Heart right ventricle (tissue), 16 donors: ENCODE measurements around the gene FAM120B. TPM values are rescaled to one million over a fixed set of nuclear protein-coding genes. Genes with fewer than 3 reads are reported as not detected.

Experiments used
- ATAC-seq, 8 donors: fragments of 200-7000 bp; cut with Tn5 transposase; one replicate each; pipeline ENCODE4 v1.9.1; 2020; ENCODE audit warnings: mild to moderate bottlenecking in 8 of 8, moderate library complexity in 8 of 8, moderate number of reproducible peaks in 1 of 8
- DNase-seq, 2 donors: peaks; one replicate each; pipeline ENCODE4 v3.0.0-alpha.2; 2020
- H3K27ac ChIP-seq, 10 donors: fragments of 200-600 bp; sonication (generic) in 2 of 10; one replicate each; pipeline versions ENCODE4 v1.5.0 to v1.8.0; 2020 to 2022; ENCODE audit warnings: mild to moderate bottlenecking in 3 of 10
- H3K27me3 ChIP-seq, 7 donors: fragments of 200-600 bp; one replicate each; pipeline ENCODE4 v1.8.0; 2021 to 2022; ENCODE audit warnings: mild to moderate bottlenecking in 2 of 7
- H3K36me3 ChIP-seq, 9 donors: fragments of 200-600 bp; sonication (generic) in 1 of 9; one replicate each; pipeline versions ENCODE4 v1.5.0 to v1.8.0; 2020 to 2022; ENCODE audit warnings: mild to moderate bottlenecking in 2 of 9
- H3K4me1 ChIP-seq, 9 donors: fragments of 200-600 bp; sonication (generic) in 1 of 9; one replicate each; pipeline versions ENCODE4 v1.5.0 to v1.8.0; 2020 to 2022; ENCODE audit warnings: mild to moderate bottlenecking in 4 of 9
- H3K4me3 ChIP-seq, 10 donors: fragments of 200-600 bp; sonication (generic) in 2 of 10; one replicate each; pipeline versions ENCODE4 v1.5.0 to v1.8.0; 2020 to 2022; ENCODE audit warnings: mild to moderate bottlenecking in 7 of 10, moderate library complexity in 2 of 10
- H3K9me3 ChIP-seq, 11 donors: fragments of 200-600 bp in 10 of 11; sonication (generic) in 2 of 11; one replicate each; pipeline versions ENCODE4 v1.5.0 to v1.8.0; 2013 to 2022; ENCODE audit warnings: mild to moderate bottlenecking in 2 of 11, control low read depth in 1 of 11, moderate library complexity in 1 of 11
- CTCF ChIP-seq, 9 donors: fragments of 200-600 bp; sonication (generic) in 2 of 9; IDR thresholded peaks; one replicate each; pipeline versions ENCODE4 v1.5.0 to v1.8.0; 2021 to 2022; ENCODE audit warnings: antibody characterized with exemption in 9 of 9, mild to moderate bottlenecking in 5 of 9, moderate library complexity in 1 of 9
- WGBS, 2 donors: extraction: QIAGEN DNeasy Blood & Tissue Kit; methylation state at CpG; one replicate each; pipeline ENCODE4 v1.1.7; 2013; ENCODE audit warnings: inconsistent platforms in 1 of 2; 5-methylcytosine and 5-hydroxymethylcytosine counted together
- intact Hi-C, 10 donors: fragments of 100-400 bp; cut with DNase I; formaldehyde crosslinking; loops; one replicate each; pipeline versions ENCODE4 v1.11.1 to v1.14.2; 2022
- polyA plus RNA-seq, 2 donors: library from polyadenylated mRNA; stranded (reverse); fragments of 200-250 nt; gene quantifications; one replicate each; pipeline ENCODE4 v1.2.3, GENCODE V29; 2013
- total RNA-seq, 10 donors: library from RNA; stranded (reverse); fragmentation: NEBNext Ultra II Directional in 3 of 10; extraction: Animal tissue kit (Norgen Biotek cat#: 25700) in 3 of 10; gene quantifications; one replicate each; pipeline versions ENCODE4 v1.2.1 to v1.2.4, GENCODE V29; 2021 to 2023
- donor health status: Arrhythmogenic right ventricular cardiomyopathy.
- donor health status: ischemic (EF 13 %, LVEDD 7.1; RV severe dilation, severe dysfunction).
- donor health status: healthy with polysubstance abuse.
- donor health status: DM: no; HTN: yes; CAD: no.
- donor health status: DM: no; HTN: no; CAD: no.
- donor health status: ischemic (EF 25% LVEDD 6.9; RV normal size, moderate dysfunction).
- donor health status: ischemic (EF 25% LVEDD 5.7; RV mildly dilated, moderate dysfunction).
- donor health status: healthy.
- donor health status: DM: yes; HTN: yes; CAD: no.
- donor health status: Ischemic cardiomyopathy.
- donor health status: ischemic (EF 35%, LVEDD 5.7; RV mildly dilated, moderate dysfunction).
- donor health status: nonischemic (EF 11% LVEDD 7.7; RV severe dilation, severe dysfunction).
- donor health status: DM: yes; HTN: yes; CAD: no.
- donor health status: PGD.
- donor health status: ischemic (EF 29% LVEDD 5.4; RV normal size, mild dysfunction).
- donor health status: nonischemic (EF 23%, LVEDD 6.1; RV moderate dilation, normal function).

Gene FAM120B
- total and polyA plus RNA-seq, 12 donors = 7.7 to 31.0 (median 23.9) TPM

- no peak overlapping the region for H3K27ac ChIP-seq
- ATAC-seq (no peak), DNase-seq (peak in 1 of 2 donors; percentile 2)
- no peaks in the 10 kb centered on the region for H3K36me3 ChIP-seq
- H3K9me3 ChIP-seq = no peaks in the 10 kb centered on the region
- no peak overlapping the region for H3K4me3 ChIP-seq
- intact Hi-C loops = no loop called here
- no peaks in the 10 kb centered on the region for H3K4me1 ChIP-seq
- TF ChIP-seq CTCF (IDR thresholded peaks at IDR 0.05) = no peak
- 88 to 92% methylated on average over 14 of the region's 14 CpGs for WGBS, 2 donors
- no peaks in the 10 kb centered on the region for H3K27me3 ChIP-seq
Measured at GRCh38 chr6:170447561-170447930, 141.0 kb downstream of the FAM120B start.

DNA sequence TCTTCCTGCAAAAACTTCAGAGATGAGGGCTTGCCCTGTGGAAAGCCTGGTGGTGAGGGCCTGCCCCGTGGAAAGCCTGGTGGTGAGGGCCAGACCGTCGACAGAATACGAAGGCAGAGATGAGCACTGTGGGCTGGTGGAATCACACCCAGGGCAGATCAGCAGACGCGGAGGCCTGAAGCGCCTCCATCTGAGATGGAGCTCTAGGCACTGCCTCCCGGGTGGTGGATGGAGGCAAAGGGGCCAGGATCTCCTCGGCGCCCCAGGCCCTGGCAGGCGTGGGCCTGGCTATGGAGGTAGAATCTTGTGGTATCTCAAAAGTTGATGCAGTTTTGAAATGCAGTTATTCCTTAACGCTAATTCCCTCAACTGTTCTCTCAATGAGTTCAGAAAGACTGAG, 141.8 kb downstream of the FAM120B start:
- Histone ChIP-seq H3K27ac (no peak overlapping the region), H3K4me1 (no peaks in the 10 kb centered on the region), H3K4me3 (no peak overlapping the region), H3K36me3 (no peaks in the 10 kb centered on the region), H3K27me3 (no peaks in the 10 kb centered on the region), H3K9me3 (no peaks in the 10 kb centered on the region)
- TF ChIP-seq CTCF (IDR thresholded peaks at IDR 0.05) = no peak
- ATAC-seq (no peak), DNase-seq (no peak)
- intact Hi-C loops = no loop called here
- WGBS, 2 donors = 96 to 98% methylated on average over 12 of the region's 12 CpGs

DNA sequence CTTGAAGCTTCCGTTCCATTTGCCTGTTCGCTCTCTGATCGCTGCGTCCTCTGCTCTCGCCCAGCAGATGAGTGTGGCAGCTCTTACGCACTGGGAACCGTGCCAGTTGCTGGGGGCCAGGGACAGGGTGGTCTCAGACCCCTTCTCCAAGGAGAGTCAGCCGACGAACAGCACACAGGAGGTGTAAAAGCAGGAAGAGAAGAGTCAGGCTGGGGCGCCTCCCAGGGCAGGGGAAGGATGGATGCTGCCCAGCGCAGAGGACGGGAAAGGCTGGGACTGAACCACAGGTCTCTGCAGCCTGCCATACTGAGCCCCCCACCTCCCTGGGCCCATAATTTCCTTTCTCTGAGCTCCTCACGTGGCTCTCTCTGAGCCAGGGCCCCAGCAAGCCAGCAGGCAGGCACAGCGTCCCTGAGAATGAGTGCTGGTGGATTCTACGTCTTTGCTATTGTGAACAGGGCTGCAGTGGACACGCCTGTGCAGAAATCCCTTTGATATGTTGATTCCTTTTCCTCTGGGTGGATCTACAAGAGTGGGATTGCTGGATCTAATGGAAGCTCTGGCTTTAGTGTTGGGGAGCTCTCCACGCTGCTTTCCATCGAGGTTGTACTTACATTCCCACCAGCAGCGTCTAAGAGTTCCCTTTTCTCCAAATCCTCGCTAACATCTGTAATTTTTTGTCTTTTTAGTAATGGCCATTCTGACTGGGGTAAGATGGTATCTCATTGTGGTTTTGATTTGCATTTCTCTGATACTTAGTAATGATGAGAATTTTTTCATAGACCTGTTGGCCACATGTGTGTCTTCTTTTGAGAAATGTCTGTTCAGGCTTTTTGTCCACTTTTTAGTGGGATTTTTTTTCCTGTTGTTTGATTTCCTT, 142.4 kb downstream of the FAM120B start:
- H3K27me3 ChIP-seq = no peaks in the 10 kb centered on the region
- no peak for TF ChIP-seq CTCF (IDR thresholded peaks at IDR 0.05)
- H3K4me1 ChIP-seq = no peaks in the 10 kb centered on the region
- ATAC-seq = no peak
- no peaks in the 10 kb centered on the region for H3K9me3 ChIP-seq
- H3K4me3 ChIP-seq = no peak overlapping the region
- peak in 1 of 2 donors; percentile 1 for DNase-seq
- no peaks in the 10 kb centered on the region for H3K36me3 ChIP-seq
- 88% methylated on average over 20 of the region's 20 CpGs for WGBS, 2 donors
- intact Hi-C loops = no loop called here
- no peak overlapping the region for H3K27ac ChIP-seq

GRCh38 chr6:170449835-170450753, 143.5 kb downstream of the FAM120B start:
- Histone ChIP-seq H3K9me3 (no peaks in the 10 kb centered on the region), H3K36me3 (no peaks in the 10 kb centered on the region), H3K27ac (no peak overlapping the region), H3K27me3 (no peaks in the 10 kb centered on the region), H3K4me1 (no peaks in the 10 kb centered on the region), H3K4me3 (no peak overlapping the region)
- peak in 1 of 8 donors; percentile 68 for ATAC-seq
- intact Hi-C loops = no loop called here
- 93 to 94% methylated on average over 32 of the region's 32 CpGs for WGBS, 2 donors
- no peak for TF ChIP-seq CTCF (IDR thresholded peaks at IDR 0.05)
- DNase-seq = no peak
